IMR-90 (cell line): ENCODE results near the gene ARL14EPL. TPM values are rescaled to one million over a fixed set of nuclear protein-coding genes. Genes with fewer than 3 reads are reported as not detected.

Source experiments
- ATAC-seq: fragments of 200-7000 bp; cut with Tn5 transposase; 2 replicates; pipeline ENCODE4 v1.9.1; 2020; ENCODE audit warnings: low read depth, mild to moderate bottlenecking, moderate library complexity
- BruUV-seq: library from RNA; stranded (reverse); fragments of 400-500 nt; replicated peaks from 2 replicates; lab custom pipeline; 2021; lab: Mats Ljungman, UMichigan
- CTCF ChIA-PET: fragments of 300-600 bp; formaldehyde crosslinking; extraction: SDS; loops from one replicate; lab custom pipeline; 2021; ENCODE audit warnings: antibody characterized with exemption; lab: Yijun Ruan, JAX
- POLR2A ChIA-PET: fragments of 300-600 bp; sonication (Branson Sonifier 250); formaldehyde crosslinking; loops from one replicate; lab custom pipeline; 2022; ENCODE audit warnings: antibody characterized with exemption; ENCODE audit not compliant: unreplicated experiment; lab: Charles Lee
- DNase-seq: peaks from one replicate; pipeline ENCODE4 v3.0.0; 2013
- H2AFZ ChIP-seq: replicated peaks from 2 replicates; pipeline ENCODE3; 2013; ENCODE audit warnings: low read length, mild to moderate bottlenecking; ENCODE audit not compliant: poor library complexity
- H2AK5ac ChIP-seq: 2 replicates; pipeline ENCODE4 v1.6.1; 2013; ENCODE audit warnings: low read depth, low read length, inconsistent platforms
- H2AK9ac ChIP-seq: replicated peaks from 2 replicates; pipeline ENCODE3; 2013; ENCODE audit warnings: mild to moderate bottlenecking, low read depth, low read length, moderate library complexity; ENCODE audit not compliant: poor library complexity
- H2BK120ac ChIP-seq: 2 replicates; pipeline ENCODE4 v1.6.1; 2013; ENCODE audit warnings: low read depth, low read length, inconsistent platforms
- H2BK15ac ChIP-seq: 3 replicates; pipeline ENCODE4 v1.6.1; 2013; ENCODE audit warnings: low read depth, low read length, inconsistent platforms
- H2BK20ac ChIP-seq: 2 replicates; pipeline ENCODE4 v1.6.1; 2013; ENCODE audit warnings: low read depth, mild to moderate bottlenecking, inconsistent platforms, low read length, moderate library complexity
- H2BK5ac ChIP-seq: 2 replicates; pipeline ENCODE4 v1.6.1; 2013; ENCODE audit warnings: mild to moderate bottlenecking, low read depth, low read length, inconsistent platforms; ENCODE audit not compliant: poor library complexity, severe bottlenecking
- H3K14ac ChIP-seq: replicated peaks from 2 replicates; pipeline ENCODE4 v1.6.1; 2013; ENCODE audit warnings: low read depth, low read length, inconsistent platforms
- H3K18ac ChIP-seq: 2 replicates; pipeline ENCODE4 v1.6.1; 2013; ENCODE audit warnings: low read depth, low read length, control low read depth
- H3K23ac ChIP-seq: 2 replicates; pipeline ENCODE4 v1.6.1; 2013; ENCODE audit warnings: low read depth, low read length, inconsistent platforms
- H3K27ac ChIP-seq: 2 replicates; pipeline ENCODE4 v1.5.1; 2013; ENCODE audit warnings: mild to moderate bottlenecking, control low read depth, low read length; ENCODE audit not compliant: insufficient read depth
- H3K27me3 ChIP-seq: 2 replicates; pipeline ENCODE4 v1.6.1; 2013; ENCODE audit warnings: low read length; ENCODE audit not compliant: control insufficient read depth, insufficient read depth
- H3K36me3 ChIP-seq: 2 replicates; pipeline ENCODE4 v1.6.1; 2013; ENCODE audit warnings: low read length, mixed read lengths; ENCODE audit not compliant: control insufficient read depth, insufficient read depth
- H3K4ac ChIP-seq: 2 replicates; pipeline ENCODE4 v1.6.1; 2013; ENCODE audit warnings: low read depth, low read length, inconsistent platforms
- H3K4me1 ChIP-seq: 2 replicates; pipeline ENCODE4 v1.6.1; 2013; ENCODE audit warnings: low read length, mixed read lengths; ENCODE audit not compliant: control insufficient read depth, insufficient read depth
- H3K4me2 ChIP-seq: 2 replicates; pipeline ENCODE4 v1.6.1; 2013; ENCODE audit warnings: low read depth, mild to moderate bottlenecking, control low read depth, low read length, moderate library complexity
- H3K4me3 ChIP-seq: 2 replicates; pipeline ENCODE4 v1.5.1; 2013; ENCODE audit warnings: low read depth, mild to moderate bottlenecking, control low read depth, low read length, moderate library complexity; ENCODE audit not compliant: insufficient read depth
- H3K56ac ChIP-seq: 2 replicates; pipeline ENCODE4 v1.6.1; 2013; ENCODE audit warnings: low read length, inconsistent platforms; ENCODE audit not compliant: insufficient read depth; ENCODE audit errors: extremely low read depth
- H3K79me1 ChIP-seq, 2 experiments: 2 replicates each; pipeline ENCODE4 v1.6.1; 2013; ENCODE audit warnings: low read length in 2 of 2, inconsistent platforms in 1 of 2, low read depth in 1 of 2
- H3K9ac ChIP-seq: 2 replicates; pipeline ENCODE4 v1.6.1; 2013; ENCODE audit warnings: low read depth, low read length, control low read depth
- H3K9me1 ChIP-seq: 2 replicates; pipeline ENCODE4 v1.6.1; 2013; ENCODE audit warnings: low read length, inconsistent platforms; ENCODE audit not compliant: insufficient read depth
- H3K9me3 ChIP-seq: 2 replicates; pipeline ENCODE4 v1.6.1; 2013; ENCODE audit warnings: low read length; ENCODE audit not compliant: control insufficient read depth, insufficient read depth
- H4K20me1 ChIP-seq: 2 replicates; pipeline ENCODE4 v1.6.1; 2013; ENCODE audit warnings: low read length, inconsistent platforms; ENCODE audit not compliant: insufficient read depth
- H4K5ac ChIP-seq: 2 replicates; pipeline ENCODE4 v1.6.1; 2013; ENCODE audit warnings: mild to moderate bottlenecking, low read depth, low read length, control low read depth
- H4K8ac ChIP-seq, 2 experiments: 2 replicates each; pipeline ENCODE4 v1.6.1; 2013; ENCODE audit warnings: low read depth in 2 of 2, low read length in 2 of 2, control low read depth in 1 of 2, inconsistent platforms in 1 of 2
- H4K91ac ChIP-seq: 2 replicates; pipeline ENCODE4 v1.6.1; 2013; ENCODE audit warnings: low read depth, low read length, inconsistent platforms; ENCODE audit not compliant: insufficient read depth
- BHLHE40 ChIP-seq: fragments of 150-350 bp; IDR thresholded peaks from 2 replicates; pipeline ENCODE4 v1.6.1; 2016; ENCODE audit warnings: mild to moderate bottlenecking, low read depth, low read length
- CEBPB ChIP-seq: IDR thresholded peaks from 2 replicates; pipeline ENCODE4 v1.6.1; 2012; ENCODE audit warnings: low read depth, low read length, improper control_type of control experiment
- CHD1 ChIP-seq: IDR thresholded peaks from 2 replicates; pipeline ENCODE4 v1.6.1; 2012; ENCODE audit warnings: low read depth, low read length, improper control_type of control experiment
- FOS ChIP-seq: fragments of 150-350 bp; IDR thresholded peaks from 2 replicates; pipeline ENCODE4 v1.6.1; 2016; ENCODE audit warnings: low read depth, low read length
- MAFK ChIP-seq: IDR thresholded peaks from 2 replicates; pipeline ENCODE4 v1.6.1; 2012; ENCODE audit warnings: low read depth, low read length, improper control_type of control experiment
- MAZ ChIP-seq: IDR thresholded peaks from 2 replicates; pipeline ENCODE4 v1.6.1; 2012; ENCODE audit warnings: low read depth, mild to moderate bottlenecking, low read length, improper control_type of control experiment, moderate library complexity, borderline replicate concordance
- MXI1 ChIP-seq: IDR thresholded peaks from 2 replicates; pipeline ENCODE4 v1.6.1; 2012; ENCODE audit warnings: low read depth, mild to moderate bottlenecking, low read length, moderate library complexity, borderline replicate concordance
- NFE2L2 ChIP-seq: fragments of 150-350 bp; IDR thresholded peaks from 2 replicates; pipeline ENCODE4 v1.6.1; 2016; ENCODE audit warnings: low read depth, mild to moderate bottlenecking, low read length
- POLR2A ChIP-seq: IDR thresholded peaks from 2 replicates; pipeline ENCODE4 v1.6.1; 2012; ENCODE audit warnings: mild to moderate bottlenecking, low read depth, low read length
- RAD21 ChIP-seq: IDR thresholded peaks from 2 replicates; pipeline ENCODE4 v1.6.1; 2012; ENCODE audit warnings: low read length, improper control_type of control experiment
- SMC3 ChIP-seq: fragments of 150-350 bp; IDR thresholded peaks from 2 replicates; pipeline ENCODE4 v1.6.1; 2016; ENCODE audit warnings: low read depth, mild to moderate bottlenecking, antibody characterized with exemption, low read length, moderate library complexity
- WGBS, 2 experiments: methylation state at CpG; one replicate each; pipeline versions ENCODE4 v1.1.5 to v1.1.7; 2013; ENCODE audit warnings: missing lambda C conversion rate in 2 of 2; ENCODE audit not compliant: insufficient read length in 1 of 2; ENCODE audit errors: extremely low coverage in 2 of 2; 5-methylcytosine and 5-hydroxymethylcytosine counted together
- dilution Hi-C: fragments of 300-500 bp; cut with HindIII; formaldehyde crosslinking; loops from one replicate; pipeline ENCODE4 v1.14.3; 2018; ENCODE audit warnings: low sequenced_read_pairs; ENCODE audit not compliant: unreplicated experiment
- in situ Hi-C: fragments of 300-500 bp; cut with MboI; formaldehyde crosslinking; loops from 3 replicates; pipeline ENCODE4 v1.14.3; 2019; ENCODE audit warnings: low sequenced_read_pairs, inconsistent platforms, mixed read lengths
- intact Hi-C: fragments of 100-400 bp; cut with micrococcal nuclease; formaldehyde crosslinking; loops from 2 replicates; pipeline ENCODE4 v1.10.0; 2022
- polyA plus RNA-seq, 3 experiments: library from polyadenylated mRNA; depleted of rRNA; stranded (reverse); fragments of >200 nt; gene quantifications; 2 replicates each; pipeline ENCODE4 v1.2.3, GENCODE V29; 2012; ENCODE audit warnings: low replicate concordance in 1 of 3
- total RNA-seq: library from RNA; depleted of rRNA; stranded (reverse); fragments of >200 nt; gene quantifications from 2 replicates; pipeline ENCODE4 v1.2.3, GENCODE V29; 2012
- TF ChIP-seq, protein P1 (sequence below): conservative IDR thresholded peaks from 2 replicates; pipeline ENCODE4 v1.5.1; 2012; ENCODE audit warnings: mild to moderate bottlenecking, low read depth, low read length, improper control_type of control experiment
- TF ChIP-seq, protein P2 (sequence below): fragments of 150-350 bp; IDR thresholded peaks from 2 replicates; pipeline ENCODE4 v1.6.1; 2017; ENCODE audit warnings: mild to moderate bottlenecking, antibody characterized with exemption, low read length, low read depth

The ARL14EPL gene
- total and polyA plus RNA-seq, 2 of the 4 experiments (the other 2 are of a cell fraction) = not detected

DNA sequence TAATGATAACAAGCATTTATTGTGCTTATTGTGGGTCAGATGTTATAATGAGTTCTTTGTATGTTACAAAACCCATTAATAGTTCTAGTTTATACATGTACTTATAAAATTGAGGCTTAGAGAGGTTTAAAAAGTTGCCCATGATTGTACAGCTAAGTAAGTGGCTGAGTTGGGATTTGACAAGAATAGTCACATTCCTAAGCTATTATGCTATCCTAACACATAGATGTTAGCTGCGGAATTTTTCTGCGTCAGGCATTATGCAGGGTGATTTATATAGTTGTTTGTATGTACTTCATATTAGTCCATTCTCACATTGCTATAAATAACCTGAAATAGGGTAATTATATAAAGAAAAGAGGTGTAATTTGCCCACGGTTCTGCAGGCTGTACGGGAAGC, 65.0 kb downstream of the ARL14EPL start:
- dilution Hi-C loops = no loop called here
- DNase-seq = no peak
- no peak overlapping the region for H3K4me2 ChIP-seq
- no peak overlapping the region for H4K5ac ChIP-seq
- no peaks in the 10 kb centered on the region for H3K4me1 ChIP-seq
- H3K79me1 ChIP-seq = no peaks in the 10 kb centered on the region
- H3K18ac ChIP-seq = no peak overlapping the region
- no peak for TF ChIP-seq CEBPB
- TF ChIP-seq SMC3 = no peak
- TF ChIP-seq MAZ = no peak
- TF ChIP-seq MAFK = no peak
- no peak for TF ChIP-seq MXI1
- TF ChIP-seq, protein P1, sequence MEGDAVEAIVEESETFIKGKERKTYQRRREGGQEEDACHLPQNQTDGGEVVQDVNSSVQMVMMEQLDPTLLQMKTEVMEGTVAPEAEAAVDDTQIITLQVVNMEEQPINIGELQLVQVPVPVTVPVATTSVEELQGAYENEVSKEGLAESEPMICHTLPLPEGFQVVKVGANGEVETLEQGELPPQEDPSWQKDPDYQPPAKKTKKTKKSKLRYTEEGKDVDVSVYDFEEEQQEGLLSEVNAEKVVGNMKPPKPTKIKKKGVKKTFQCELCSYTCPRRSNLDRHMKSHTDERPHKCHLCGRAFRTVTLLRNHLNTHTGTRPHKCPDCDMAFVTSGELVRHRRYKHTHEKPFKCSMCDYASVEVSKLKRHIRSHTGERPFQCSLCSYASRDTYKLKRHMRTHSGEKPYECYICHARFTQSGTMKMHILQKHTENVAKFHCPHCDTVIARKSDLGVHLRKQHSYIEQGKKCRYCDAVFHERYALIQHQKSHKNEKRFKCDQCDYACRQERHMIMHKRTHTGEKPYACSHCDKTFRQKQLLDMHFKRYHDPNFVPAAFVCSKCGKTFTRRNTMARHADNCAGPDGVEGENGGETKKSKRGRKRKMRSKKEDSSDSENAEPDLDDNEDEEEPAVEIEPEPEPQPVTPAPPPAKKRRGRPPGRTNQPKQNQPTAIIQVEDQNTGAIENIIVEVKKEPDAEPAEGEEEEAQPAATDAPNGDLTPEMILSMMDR = no peak
- TF ChIP-seq POLR2A = no peak
- TF ChIP-seq BHLHE40 = no peak
- TF ChIP-seq RAD21 = no peak
- TF ChIP-seq, protein P2, sequence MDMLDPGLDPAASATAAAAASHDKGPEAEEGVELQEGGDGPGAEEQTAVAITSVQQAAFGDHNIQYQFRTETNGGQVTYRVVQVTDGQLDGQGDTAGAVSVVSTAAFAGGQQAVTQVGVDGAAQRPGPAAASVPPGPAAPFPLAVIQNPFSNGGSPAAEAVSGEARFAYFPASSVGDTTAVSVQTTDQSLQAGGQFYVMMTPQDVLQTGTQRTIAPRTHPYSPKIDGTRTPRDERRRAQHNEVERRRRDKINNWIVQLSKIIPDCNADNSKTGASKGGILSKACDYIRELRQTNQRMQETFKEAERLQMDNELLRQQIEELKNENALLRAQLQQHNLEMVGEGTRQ = no peak
- no peak for TF ChIP-seq FOS
- TF ChIP-seq CHD1 = no peak
- no peak for TF ChIP-seq NFE2L2
- no peaks in the 10 kb centered on the region for H3K9me1 ChIP-seq
- no peak overlapping the region for H3K4ac ChIP-seq
- CTCF ChIA-PET = no interaction called here
- no peak overlapping the region for H3K23ac ChIP-seq
- no peak overlapping the region for H4K8ac ChIP-seq
- no peak overlapping the region for H2BK120ac ChIP-seq
- H2AFZ ChIP-seq = no peak overlapping the region
- ATAC-seq = no peak
- H2BK20ac ChIP-seq = no peak overlapping the region
- no peaks in the 10 kb centered on the region for H4K20me1 ChIP-seq
- H2AK5ac ChIP-seq = no peak overlapping the region
- no peak overlapping the region for H2BK15ac ChIP-seq
- H3K27ac ChIP-seq = no peak overlapping the region
- H3K27me3 ChIP-seq = no peaks in the 10 kb centered on the region
- no peak overlapping the region for H3K9ac ChIP-seq
- H3K36me3 ChIP-seq = peaks cover 7% of the 10 kb centered on the region
- in situ Hi-C loops = no loop called here
- POLR2A ChIA-PET = no interaction called here
- WGBS, 2 experiments = no CpG with 5 or more reads among the region's 4 CpGs
- BruUV-seq = no TSS peak
- H3K56ac ChIP-seq = no peak overlapping the region
- intact Hi-C loops = no loop called here
- no peak overlapping the region for H3K4me3 ChIP-seq
- no peaks in the 10 kb centered on the region for H3K9me3 ChIP-seq
- no peak overlapping the region for H2BK5ac ChIP-seq
- no peak overlapping the region for H3K14ac ChIP-seq
- H4K91ac ChIP-seq = no peak overlapping the region
- no peak overlapping the region for H2AK9ac ChIP-seq
